Progenitor cell of endocrine pancreas (in vitro differentiated cells): ENCODE data around the gene WDR13. TPM values are rescaled to one million over a fixed set of nuclear protein-coding genes. Genes with fewer than 3 reads are reported as not detected.

Experiments
- DNase-seq: peaks from one replicate; pipeline ENCODE4 v3.0.0; 2021; ENCODE audit warnings: low spot score; ENCODE audit not compliant: unreplicated experiment
- H3K27ac Mint-ChIP-seq: 2 replicates; pipeline ENCODE4 v1.8.0; 2021; ENCODE audit warnings: mild to moderate bottlenecking, moderate library complexity, mixed read lengths
- H3K27me3 Mint-ChIP-seq: 2 replicates; pipeline ENCODE4 v1.8.0; 2021; ENCODE audit warnings: mixed read lengths
- H3K36me3 Mint-ChIP-seq: 2 replicates; pipeline ENCODE4 v1.8.0; 2022; ENCODE audit warnings: mixed read lengths; ENCODE audit not compliant: insufficient read depth
- H3K4me1 Mint-ChIP-seq: 2 replicates; pipeline ENCODE4 v1.8.0; 2021; ENCODE audit warnings: low read depth, mixed read lengths
- H3K4me3 Mint-ChIP-seq: 2 replicates; pipeline ENCODE4 v1.8.0; 2021; ENCODE audit warnings: low read depth, mild to moderate bottlenecking, moderate library complexity, mixed read lengths
- H3K9me3 Mint-ChIP-seq: 2 replicates; pipeline ENCODE4 v1.8.0; 2021; ENCODE audit warnings: low read depth, mixed read lengths
- CTCF ChIP-seq: fragments of 200-600 bp; sonication (generic); IDR thresholded peaks from one replicate; pipeline ENCODE4 v1.5.0; 2021; ENCODE audit warnings: antibody characterized with exemption, mild to moderate bottlenecking; ENCODE audit not compliant: unreplicated experiment
- total RNA-seq: library from RNA; stranded (reverse); gene quantifications from 2 replicates; pipeline ENCODE4 v1.2.1, GENCODE V29; 2021

The WDR13 gene
- total RNA-seq, 1 donor from 2014 or later, result 112 TPM

- Mint-ChIP-seq H3K4me1 (peaks cover 9% of the 10 kb centered on the region), H3K9me3 (peaks cover 15% of the 10 kb centered on the region), H3K27me3 (no peaks in the 10 kb centered on the region), H3K4me3 (peak overlapping the region; percentile 93), H3K27ac (peak overlapping the region; percentile 99), H3K36me3 (peaks cover 22% of the 10 kb centered on the region)
- no peak for DNase-seq
- TF ChIP-seq CTCF, result no peak
Measured at GRCh38 chrX:48575642-48576041, 21.6 kb upstream of the WDR13 start.

GRCh38 chrX:48576108-48576507 lies 21.2 kb upstream of the WDR13 start:
- H3K36me3 Mint-ChIP-seq, result peaks cover 22% of the 10 kb centered on the region
- TF ChIP-seq CTCF, result no peak
- H3K4me1 Mint-ChIP-seq, result peaks cover 9% of the 10 kb centered on the region
- peaks cover 15% of the 10 kb centered on the region for H3K9me3 Mint-ChIP-seq
- DNase-seq, result no peak
- H3K4me3 Mint-ChIP-seq, result peak overlapping the region; percentile 93
- H3K27me3 Mint-ChIP-seq, result no peaks in the 10 kb centered on the region
- no peak overlapping the region for H3K27ac Mint-ChIP-seq

GRCh38 chrX:48578661-48579128 lies 18.6 kb upstream of the WDR13 start:
- peaks cover 12% of the 10 kb centered on the region for H3K9me3 Mint-ChIP-seq
- no peak overlapping the region for H3K27ac Mint-ChIP-seq
- DNase-seq, result no peak
- no peak for TF ChIP-seq CTCF
- H3K4me1 Mint-ChIP-seq, result peaks cover 9% of the 10 kb centered on the region
- H3K27me3 Mint-ChIP-seq, result no peaks in the 10 kb centered on the region
- H3K4me3 Mint-ChIP-seq, result no peak overlapping the region
- peaks cover 22% of the 10 kb centered on the region for H3K36me3 Mint-ChIP-seq

- Mint-ChIP-seq H3K9me3 (peaks cover 12% of the 10 kb centered on the region), H3K27ac (no peak overlapping the region), H3K4me1 (peaks cover 9% of the 10 kb centered on the region), H3K36me3 (peaks cover 22% of the 10 kb centered on the region), H3K27me3 (no peaks in the 10 kb centered on the region), H3K4me3 (no peak overlapping the region)
- TF ChIP-seq CTCF, result no peak
- no peak for DNase-seq
Measured at GRCh38 chrX:48579259-48579658, 18.0 kb upstream of the WDR13 start.

GRCh38 chrX:48580662-48581061 lies 16.6 kb upstream of the WDR13 start:
- Mint-ChIP-seq H3K9me3 (peaks cover 13% of the 10 kb centered on the region), H3K4me3 (no peak overlapping the region), H3K27me3 (no peaks in the 10 kb centered on the region), H3K36me3 (peaks cover 15% of the 10 kb centered on the region), H3K4me1 (peaks cover 5% of the 10 kb centered on the region), H3K27ac (no peak overlapping the region)
- no peak for TF ChIP-seq CTCF
- DNase-seq, result no peak
